B cell (primary cell): ENCODE results near the gene ABCA4.

Experiments used
- EZH2 ChIP-seq: IDR thresholded peaks from 2 replicates; pipeline ENCODE4 v1.6.1; 2012; ENCODE audit warnings: borderline replicate concordance, low read depth, mild to moderate bottlenecking, moderate library complexity, low read length; ENCODE audit not compliant: insufficient read depth, poor library complexity, severe bottlenecking
- TF ChIP-seq, protein P1 (sequence below): fragments of 200-600 bp; IDR thresholded peaks from one replicate; pipeline ENCODE4 v1.8.0; 2022; ENCODE audit warnings: antibody characterized with exemption, mild to moderate bottlenecking

GRCh38 chr1:94100129-94100784 lies 20.7 kb downstream of the ABCA4 start:
- no peak for TF ChIP-seq EZH2
- TF ChIP-seq, protein P1, sequence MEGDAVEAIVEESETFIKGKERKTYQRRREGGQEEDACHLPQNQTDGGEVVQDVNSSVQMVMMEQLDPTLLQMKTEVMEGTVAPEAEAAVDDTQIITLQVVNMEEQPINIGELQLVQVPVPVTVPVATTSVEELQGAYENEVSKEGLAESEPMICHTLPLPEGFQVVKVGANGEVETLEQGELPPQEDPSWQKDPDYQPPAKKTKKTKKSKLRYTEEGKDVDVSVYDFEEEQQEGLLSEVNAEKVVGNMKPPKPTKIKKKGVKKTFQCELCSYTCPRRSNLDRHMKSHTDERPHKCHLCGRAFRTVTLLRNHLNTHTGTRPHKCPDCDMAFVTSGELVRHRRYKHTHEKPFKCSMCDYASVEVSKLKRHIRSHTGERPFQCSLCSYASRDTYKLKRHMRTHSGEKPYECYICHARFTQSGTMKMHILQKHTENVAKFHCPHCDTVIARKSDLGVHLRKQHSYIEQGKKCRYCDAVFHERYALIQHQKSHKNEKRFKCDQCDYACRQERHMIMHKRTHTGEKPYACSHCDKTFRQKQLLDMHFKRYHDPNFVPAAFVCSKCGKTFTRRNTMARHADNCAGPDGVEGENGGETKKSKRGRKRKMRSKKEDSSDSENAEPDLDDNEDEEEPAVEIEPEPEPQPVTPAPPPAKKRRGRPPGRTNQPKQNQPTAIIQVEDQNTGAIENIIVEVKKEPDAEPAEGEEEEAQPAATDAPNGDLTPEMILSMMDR, result no peak
